HL-60/S4 (cell line): ENCODE data around the gene METTL5.
"Not testable (repeated sequence)": the region's sequence is repeated elsewhere in the genome, so short reads cannot be mapped to it uniquely, and the experiment has no call there.

Experiments used
- in situ Hi-C: fragments of 300-500 bp; cut with MboI; formaldehyde crosslinking; loops from 2 replicates; pipeline ENCODE4 v1.14.3; 2022; ENCODE audit warnings: low sequenced_read_pairs

METTL5 gene

DNA sequence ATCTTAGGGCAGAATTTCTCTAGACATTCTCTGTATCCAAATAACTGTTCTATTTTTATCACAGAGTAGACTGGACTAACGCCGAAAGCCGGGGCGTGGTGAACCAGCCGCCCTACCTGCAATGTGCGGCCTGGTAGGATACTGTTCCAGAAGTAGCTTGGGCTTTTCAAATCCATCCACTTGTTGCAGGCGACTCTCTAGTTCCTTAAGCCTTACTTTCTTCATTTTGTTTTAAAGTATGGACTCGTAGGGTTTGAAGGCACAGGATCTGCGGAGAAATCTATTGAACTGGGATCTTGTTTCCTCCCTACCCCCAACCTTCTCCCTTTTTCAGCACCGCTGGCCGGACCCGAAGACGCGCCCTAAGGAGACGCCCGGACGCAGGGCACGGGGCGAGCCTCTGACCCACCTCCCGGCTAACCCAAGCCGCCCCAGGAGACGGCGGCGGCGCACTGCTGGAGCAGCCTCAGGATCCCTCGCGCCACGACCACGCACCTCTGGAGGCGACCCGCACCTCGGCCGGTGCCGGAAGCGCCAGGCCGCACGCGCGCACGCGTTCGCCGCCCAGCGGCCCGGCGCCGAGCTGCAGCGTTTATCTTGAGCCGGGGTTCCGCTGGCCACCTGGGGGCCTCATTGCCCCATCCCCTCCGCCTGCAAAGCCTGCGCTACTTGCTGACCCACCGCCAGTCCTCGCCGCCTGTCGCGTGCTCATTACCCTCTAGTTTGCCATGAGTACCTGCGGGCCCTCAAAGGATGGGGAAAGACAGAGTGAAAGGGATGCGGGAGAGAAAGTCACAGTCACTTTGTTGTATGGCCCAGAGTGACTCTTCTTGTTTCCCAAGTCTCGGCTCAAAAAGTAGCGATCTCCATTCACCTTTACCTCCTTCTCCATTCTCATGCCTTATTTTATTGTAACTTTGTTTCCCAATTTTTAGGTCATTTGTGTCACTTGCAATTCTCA is at the start of gene METTL5:
TSS of gene METTL5 (minus strand) at position 533 of the 961 bp plus-strand sequence. CDS start at position 225, 308 bp downstream.
- in situ Hi-C loops, result no loop called here

DNA sequence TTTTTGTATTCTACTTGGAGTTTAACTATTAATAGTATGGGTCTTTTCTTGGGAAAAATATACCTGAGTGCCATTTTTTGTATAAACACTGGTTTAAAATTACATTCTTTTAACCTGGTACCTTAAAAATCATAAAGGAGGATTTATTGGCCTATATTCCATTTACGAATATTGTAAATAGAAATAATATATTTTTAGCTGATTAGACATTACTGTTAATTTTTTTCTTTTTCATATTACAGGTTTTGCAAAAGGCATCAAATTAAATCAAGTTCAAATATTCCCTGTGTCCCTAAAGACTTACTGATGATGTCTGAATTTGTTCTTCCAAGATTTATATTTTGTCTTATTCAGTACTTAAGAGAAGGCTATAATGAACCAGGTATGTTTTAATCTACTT is 47.3 kb upstream of the METTL5 start:
- in situ Hi-C loops, result no loop called here

DNA sequence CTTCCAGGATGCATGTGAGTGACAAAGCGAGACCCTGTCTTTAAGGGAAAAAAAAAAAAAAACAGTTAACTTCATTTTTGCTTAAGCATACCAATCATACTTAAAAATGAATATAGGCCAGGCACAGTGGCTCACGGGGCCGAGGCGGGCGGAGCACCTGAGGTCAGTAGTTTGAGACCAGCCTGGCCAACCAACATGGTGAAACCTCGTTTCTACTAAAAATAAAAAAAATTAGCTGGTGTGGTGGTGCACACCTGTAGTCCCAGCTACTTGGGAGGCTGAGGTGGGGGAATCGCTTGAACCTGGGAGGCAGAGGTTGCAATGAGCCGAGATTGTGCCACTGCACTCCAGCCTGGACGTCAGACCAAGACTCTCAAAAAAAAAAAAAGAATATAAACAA is 46.7 kb upstream of the METTL5 start:
- in situ Hi-C loops, result not testable (repeated sequence)

DNA sequence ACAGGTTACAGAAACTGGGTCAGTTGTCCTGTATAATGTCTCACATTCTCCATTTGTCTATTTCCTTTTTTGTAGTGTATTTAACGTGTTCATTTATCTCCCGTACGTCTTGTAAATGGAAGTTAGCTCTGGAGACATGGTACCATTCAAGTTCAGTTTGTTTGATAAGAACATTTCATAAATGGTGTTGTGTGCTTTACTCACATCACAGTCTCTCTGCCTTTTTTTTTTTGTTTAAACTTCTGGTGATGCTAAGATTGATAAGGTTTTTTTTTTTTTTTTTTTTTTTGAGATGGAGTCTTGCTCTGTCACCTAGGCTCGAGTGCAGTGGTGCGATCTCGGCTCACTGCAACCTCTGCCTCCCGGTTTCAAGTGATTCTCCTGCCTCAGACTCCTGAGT is 44.2 kb upstream of the METTL5 start:
- in situ Hi-C loops, result no loop called here

DNA sequence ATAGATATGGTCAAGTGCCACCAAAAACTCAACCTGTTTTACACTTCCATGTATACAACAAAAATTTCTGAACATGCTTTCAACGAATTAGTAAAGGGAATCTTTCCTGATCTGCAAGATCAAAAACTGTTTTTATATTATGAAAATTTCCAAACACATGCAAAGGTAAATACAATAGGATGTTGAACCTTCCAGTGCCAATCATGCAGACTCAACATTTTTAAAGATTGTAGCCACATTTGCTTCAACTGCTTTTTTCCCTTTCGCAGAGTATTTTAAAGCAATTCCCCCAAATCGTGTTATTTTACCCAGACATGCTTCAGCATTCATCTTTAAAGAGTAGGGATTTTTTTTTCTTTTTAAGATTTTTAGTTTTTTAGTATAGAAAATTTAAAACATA is 42.9 kb upstream of the METTL5 start:
- in situ Hi-C loops, result no loop called here

DNA sequence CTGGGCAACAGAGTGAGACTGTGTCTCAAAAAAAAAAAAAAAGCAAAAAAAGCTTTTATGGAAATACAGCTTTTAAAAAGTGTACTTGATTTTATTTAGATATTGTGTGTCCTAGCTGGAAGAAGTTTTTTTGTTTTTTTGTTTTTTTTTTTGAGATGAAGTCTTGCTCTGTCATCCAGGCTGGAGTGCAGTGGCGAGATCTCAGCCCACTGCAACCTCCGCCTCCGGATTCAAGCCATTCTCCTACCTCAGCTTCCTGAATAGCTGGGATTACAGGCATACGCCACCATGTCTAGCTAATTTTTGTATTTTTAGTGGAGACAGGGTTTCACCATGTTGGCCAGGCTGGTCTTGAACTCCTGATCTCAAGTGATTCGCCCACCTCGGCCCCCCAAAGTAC is 41.5 kb upstream of the METTL5 start:
- in situ Hi-C loops, result not testable (repeated sequence)

DNA sequence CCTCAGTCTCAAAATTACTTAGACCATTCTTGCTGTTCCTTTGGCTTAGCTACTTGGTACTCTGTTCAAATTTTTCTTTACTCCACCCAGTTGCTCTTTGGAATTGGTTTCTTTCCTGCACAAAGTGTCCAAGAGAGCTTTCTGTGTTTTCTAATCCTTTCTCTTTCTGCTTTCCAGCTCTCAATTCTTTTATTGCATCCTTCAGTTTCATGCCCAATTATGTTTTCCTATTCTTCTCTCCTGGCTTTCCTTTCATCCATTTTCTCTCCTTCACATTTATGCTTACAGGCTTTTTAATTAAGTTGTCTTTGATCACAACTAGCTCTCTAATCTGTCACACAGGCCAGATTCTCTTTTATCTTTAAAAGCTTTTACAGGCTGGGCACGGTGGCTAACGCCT is 40.8 kb upstream of the METTL5 start:
- in situ Hi-C loops, result no loop called here

DNA sequence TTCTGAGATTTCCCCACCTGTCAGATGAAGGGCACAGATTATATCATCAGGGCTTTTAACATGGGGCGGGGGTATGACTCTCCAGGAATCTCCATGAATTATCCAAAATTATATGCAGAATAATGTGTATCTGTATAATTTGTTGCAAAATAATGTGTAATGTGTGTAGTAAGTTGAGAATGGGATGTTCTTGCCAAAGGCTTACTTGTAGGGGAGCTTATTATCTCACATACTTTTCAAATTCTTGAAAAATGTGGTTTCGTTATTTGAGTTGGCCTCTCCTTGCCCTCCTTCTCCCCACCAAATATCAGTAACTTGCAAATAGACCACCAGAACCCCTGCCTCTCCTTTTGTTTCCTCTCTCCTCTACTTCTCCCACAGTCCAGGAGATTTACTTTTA is 38.1 kb upstream of the METTL5 start:
- in situ Hi-C loops, result no loop called here

DNA sequence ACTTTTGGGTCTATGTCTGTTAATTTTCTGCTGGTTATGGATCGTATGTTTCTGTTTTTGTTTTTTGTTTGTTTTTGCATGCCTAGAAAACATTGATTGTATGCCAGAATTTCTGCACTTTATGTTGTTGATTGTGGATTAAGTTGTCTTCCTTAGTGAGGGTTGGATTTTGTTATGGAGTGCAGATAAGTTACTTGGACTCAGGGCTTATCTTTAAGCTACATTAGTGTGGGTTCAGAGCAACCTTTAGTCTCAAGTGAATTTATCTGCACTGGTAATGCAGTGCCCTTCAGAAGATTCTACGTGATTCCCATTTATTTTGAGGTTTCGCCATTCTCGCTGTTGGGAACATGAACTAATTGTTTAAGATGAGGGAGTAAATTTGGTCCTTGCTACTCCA is 35.4 kb upstream of the METTL5 start:
- in situ Hi-C loops, result no loop called here

DNA sequence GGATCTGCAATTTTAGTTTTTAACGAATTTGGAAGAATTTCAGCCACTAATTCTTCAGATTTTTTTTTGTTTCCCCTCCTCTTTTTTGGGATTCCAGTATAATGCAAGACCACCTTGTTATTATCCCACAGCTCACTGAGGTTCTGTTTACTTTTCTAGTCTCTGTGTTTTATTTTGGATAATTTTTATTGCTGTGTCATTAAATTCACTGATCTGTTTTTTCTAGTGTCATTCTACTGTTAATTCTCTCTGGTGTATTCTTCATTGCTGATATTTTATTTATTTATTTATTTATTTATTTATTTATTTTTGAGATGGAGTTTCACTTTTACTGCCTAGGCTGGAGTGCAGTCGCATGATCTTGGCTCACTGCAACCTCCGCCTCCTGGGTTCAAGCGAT is 34.7 kb upstream of the METTL5 start:
- in situ Hi-C loops, result no loop called here

DNA sequence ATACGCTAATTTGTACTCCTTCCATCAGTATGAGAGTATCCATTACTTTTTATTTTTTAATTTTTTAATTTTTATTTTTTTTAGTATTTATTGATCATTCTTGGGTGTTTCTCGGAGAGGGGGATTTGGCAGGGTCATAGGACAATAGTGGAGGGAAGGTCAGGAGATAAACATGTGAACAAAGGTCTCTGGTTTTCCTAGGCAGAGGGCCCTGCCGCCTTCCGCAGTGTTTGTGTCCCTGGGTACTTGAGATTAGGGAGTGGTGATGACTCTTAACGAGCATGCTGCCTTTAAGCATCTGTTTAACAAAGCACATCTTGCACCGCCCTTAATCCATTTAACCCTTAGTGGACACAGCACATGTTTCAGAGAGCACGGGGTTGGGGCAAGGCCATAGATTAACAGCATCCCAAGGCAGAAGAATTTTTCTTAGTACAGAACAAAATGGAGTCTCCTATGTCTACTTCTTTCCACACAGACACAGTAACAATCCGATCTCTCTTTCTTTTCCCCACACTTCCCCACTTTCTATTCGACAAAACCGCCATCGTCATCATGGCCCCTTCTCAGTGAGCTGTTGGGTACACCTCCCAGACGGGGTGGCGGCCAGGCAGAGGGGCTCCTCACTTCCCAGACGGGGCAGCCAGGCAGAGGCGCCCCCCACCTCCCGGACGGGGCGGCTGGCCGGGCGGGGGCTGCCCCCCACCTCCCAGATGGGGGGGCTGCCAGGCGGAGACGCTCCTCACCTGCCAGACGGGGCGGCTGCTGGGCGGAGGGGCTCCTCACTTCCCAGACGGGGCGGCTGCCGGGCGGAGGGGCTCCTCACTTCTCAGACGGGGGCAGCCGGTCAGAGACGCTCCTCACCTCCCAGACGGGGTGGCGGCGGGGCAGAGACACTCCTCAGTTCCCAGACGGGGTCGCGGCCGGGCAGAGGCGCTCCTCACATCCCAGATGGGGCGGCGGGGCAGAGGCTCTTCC is 30.9 kb upstream of the METTL5 start:
- in situ Hi-C loops, result not testable (repeated sequence)

DNA sequence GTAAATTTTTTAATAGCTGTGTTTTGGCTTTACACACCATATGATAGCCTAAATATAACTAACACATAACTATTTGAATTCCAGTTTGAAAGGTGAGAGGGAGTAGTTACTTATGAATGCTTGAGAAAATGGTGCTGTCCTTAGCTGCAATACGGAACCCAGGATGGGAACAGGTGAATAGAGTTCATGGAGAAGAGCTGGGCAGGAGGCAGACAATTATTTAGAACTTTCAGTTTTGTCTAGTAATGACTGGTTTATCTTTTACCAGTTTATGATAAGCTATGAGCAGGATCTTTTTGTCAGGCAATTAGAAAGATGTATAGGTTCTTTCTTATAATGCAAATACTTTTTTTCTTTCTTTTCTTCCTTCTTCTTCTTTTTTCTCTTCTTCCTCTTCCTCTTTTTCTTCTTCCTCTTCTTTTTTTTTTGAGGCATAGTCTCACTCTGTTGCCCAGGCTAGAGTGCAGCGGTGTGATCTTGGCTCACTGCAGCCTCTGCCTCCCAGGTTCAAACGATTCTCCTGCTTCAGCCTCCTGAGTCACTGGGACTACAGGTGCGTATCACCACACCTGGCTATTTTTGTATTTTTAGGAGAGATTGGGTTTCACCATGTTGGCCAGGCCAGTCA is 28.4 kb upstream of the METTL5 start:
- in situ Hi-C loops, result no loop called here

DNA sequence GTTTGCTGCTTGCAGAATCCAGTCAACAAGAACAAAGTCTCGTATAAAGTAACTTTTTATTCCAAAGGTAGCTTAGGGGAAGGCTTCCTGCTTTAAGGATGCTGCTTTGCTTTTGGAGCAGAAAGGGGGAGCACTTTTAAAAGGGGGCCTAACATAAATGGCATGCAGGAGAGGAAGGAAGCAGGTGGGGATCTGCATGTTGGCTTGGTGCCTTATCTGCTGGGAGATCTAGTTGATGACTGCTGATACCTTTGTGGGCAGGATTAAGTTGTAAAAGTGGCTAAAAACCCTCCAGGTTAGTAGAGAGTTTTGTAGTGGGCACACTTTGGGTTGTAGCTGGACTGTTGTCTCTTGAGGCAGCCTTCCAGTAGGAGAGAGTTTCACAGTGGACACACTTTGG is 25.0 kb upstream of the METTL5 start:
- in situ Hi-C loops, result no loop called here

DNA sequence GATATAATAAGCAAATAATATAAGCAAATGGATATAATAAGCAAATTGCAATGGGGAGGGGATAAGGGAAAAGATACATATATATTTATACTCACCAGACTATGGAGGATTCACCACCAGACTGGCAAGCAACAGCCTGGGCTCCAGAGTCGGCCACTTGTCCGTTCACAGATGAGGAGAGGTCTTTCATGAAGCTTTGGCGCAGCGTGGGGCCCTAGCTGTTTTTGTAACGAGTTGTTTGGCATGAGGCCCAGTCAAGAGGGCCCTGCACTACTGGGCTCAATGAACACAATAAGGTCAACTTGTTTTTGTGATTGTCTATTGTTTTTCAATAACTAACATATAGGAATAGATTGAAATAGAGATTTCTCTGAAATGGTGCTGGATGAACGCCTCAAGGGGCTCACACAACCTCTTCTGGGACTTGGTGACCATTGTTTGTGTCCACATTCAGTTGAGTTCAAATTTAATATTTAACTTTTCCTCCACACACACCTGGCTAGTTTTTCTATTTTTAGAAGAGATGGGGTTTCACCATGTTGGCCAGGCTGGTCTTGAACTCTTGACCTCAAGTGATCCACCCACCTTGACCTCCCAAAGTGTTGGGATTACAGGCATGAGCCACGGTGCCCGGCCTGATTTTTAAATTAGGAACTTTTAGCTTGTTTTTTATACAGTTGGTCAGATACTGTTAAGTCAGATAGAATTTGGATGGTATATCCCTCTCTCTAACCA is 24.4 kb upstream of the METTL5 start:
- in situ Hi-C loops, result not testable (repeated sequence)

DNA sequence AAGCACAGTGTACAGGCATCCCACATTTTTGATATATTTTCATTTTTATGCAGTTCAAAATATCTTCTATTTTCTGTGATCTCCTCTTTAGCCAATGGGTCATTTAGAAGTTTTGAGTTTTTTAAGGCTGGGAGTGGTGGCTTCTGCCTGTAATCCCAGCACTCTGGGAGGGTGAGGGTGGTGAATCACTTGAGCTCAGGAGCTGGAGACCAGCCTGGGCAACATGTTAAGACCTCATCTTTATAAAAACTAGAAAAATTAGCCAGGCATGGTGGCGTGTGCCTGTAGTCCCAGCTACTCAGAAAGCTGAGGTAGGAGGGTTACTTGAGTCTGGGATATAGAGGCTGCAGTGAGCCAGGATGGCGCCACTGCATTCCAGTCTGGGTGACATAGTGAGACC is 20.3 kb upstream of the METTL5 start:
- in situ Hi-C loops, result no loop called here

DNA sequence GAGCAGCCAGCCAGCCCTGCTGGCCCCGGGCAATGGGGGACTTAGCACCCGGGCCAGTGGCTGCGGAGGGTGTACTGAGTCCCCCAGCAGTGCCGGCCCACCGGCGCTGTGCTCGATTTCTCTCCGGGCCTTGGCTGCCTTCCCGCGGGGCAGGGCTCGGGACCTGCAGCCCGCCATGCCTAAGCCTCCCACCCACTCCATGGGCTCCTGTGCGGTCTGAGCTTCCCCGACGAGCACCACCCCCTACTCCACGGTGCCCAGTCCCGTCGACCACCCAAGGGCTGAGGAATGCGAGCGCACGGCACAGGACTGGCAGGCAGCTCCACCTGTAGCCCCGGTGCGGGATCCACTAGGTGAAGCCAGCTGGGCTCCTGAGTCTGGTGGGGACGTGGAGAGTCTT is 16.9 kb upstream of the METTL5 start:
- in situ Hi-C loops, result not testable (repeated sequence)

DNA sequence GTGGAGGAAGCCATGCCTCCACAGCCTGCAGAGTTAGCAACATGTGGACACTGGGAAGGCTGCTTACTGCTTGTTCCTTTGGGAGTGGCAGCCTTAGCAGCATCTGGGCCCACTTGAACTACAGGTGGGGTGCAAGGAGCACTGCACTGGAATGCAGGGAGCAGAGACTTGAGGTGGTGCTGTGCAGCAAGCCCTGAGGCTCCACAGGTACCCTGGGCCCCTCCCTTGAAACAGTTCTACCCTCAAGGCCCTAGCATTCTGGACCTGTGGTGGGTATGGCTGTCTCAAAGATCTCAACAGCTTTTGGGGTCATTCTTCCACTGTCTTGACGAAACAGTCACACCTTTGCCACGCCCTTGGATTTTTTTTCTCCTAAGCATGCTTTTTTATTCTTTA is 16.0 kb upstream of the METTL5 start:
- in situ Hi-C loops, result no loop called here

DNA sequence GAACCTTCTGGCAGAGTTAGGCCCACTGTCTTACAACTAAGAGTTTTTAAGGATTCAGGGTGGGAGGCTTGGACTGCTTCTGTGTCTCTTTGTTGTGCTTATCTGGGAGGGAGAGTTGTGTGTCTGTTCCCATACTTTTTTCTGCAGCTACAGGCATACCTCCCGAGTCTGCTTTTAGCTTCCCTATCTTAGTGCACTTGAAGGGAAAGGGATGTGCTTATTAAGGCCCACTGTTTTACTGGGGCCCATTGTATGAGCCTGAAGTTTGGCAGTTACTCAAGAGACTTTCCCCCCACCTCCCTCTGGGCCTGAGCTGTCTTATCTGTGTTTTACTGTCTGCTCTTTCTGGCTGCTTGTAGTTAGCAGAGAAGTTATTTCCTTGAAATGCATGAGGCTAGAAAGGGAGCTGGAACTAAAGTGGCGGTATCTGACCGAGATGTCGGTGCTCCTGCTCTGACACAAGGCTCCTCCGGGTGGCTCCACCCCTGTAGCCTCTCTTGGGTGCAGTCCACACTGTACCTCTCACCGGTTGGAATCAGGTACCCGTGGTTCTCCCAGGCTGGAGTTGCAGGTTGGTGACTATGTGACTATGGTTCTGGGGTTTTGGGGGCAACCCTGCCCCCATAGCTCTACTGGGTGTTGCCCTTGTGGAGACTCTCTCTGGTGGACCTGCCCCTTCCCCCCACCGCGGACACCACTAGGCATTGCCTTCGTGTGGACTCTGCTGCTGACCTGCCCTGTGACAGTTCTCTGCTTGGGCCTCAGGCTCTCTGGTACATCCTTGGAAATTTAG is 15.4 kb upstream of the METTL5 start:
- in situ Hi-C loops, result no loop called here

DNA sequence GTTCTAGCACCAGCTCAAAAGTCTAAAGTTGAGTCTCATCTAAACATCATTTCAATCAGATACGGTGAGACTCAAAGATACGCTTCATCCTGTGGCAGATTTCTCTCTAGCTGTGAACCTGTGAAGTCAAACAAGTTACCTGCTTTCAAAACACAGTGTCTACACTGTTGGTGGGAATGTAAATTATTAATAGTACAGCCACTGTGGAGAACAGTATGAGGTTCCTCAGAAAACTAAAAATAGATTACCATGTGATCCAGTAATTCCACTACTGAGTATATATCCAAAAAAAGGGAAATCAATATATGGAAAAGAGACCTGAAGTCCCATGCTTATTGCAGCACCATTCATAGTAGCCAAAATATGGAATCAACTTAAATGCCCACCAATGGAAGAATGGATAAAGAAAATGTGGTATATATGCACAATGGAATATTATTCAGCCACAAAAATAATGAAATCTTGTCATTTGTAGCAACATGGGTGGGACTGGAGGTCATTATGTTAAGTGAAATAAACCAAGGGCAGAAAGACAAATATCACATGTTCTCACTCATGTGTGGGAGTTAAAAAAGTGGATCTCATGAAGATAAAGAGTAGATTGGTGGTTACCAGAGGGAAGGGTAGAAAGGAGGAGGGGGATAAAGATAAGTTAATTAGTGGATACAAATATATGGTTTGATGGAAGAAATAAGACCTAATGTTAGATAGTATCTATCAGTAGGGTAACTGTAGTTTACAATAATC is 14.2 kb upstream of the METTL5 start:
- in situ Hi-C loops, result no loop called here
